Panc1 (cell line): ENCODE results near the gene ASB5. TPM values are rescaled to one million over a fixed set of nuclear protein-coding genes. Genes with fewer than 3 reads are reported as not detected.

Source experiments
- ATAC-seq: fragments of 200-7000 bp; cut with Tn5 transposase; 2 replicates; pipeline ENCODE4 v1.9.1; 2020; ENCODE audit warnings: mild to moderate bottlenecking, moderate library complexity
- BruUV-seq: library from RNA; stranded (reverse); fragments of 400-500 nt; replicated peaks from 2 replicates; lab custom pipeline; 2021; lab: Mats Ljungman, UMichigan
- CTCF ChIA-PET: fragments of 300-600 bp; sonication (Branson Sonifier 250); formaldehyde crosslinking; loops from one replicate; lab custom pipeline; 2022; ENCODE audit warnings: antibody characterized with exemption; lab: Charles Lee
- POLR2A ChIA-PET: fragments of 300-600 bp; sonication (Branson Sonifier 250); formaldehyde crosslinking; loops from one replicate; lab custom pipeline; 2022; ENCODE audit warnings: antibody characterized with exemption; lab: Charles Lee
- DNase-seq: peaks from one replicate; pipeline ENCODE4 v3.0.0-alpha.2; 2010; ENCODE audit warnings: low read depth, low spot score
- H3K27ac ChIP-seq: 2 replicates; pipeline ENCODE4 v1.5.1; 2011; ENCODE audit warnings: mild to moderate bottlenecking, low read length, inconsistent platforms
- H3K27me3 ChIP-seq: fragments of 200-500 bp; sonication (Bioruptor generic); 2 replicates; pipeline ENCODE4 v1.6.0; 2014; ENCODE audit warnings: low read length, inconsistent platforms; ENCODE audit not compliant: control insufficient read depth, insufficient read depth
- H3K36me3 ChIP-seq: fragments of 200-500 bp; sonication (Bioruptor generic); 2 replicates; pipeline ENCODE4 v1.5.1; 2014; ENCODE audit warnings: inconsistent platforms, mild to moderate bottlenecking, low read length, moderate library complexity; ENCODE audit not compliant: control insufficient read depth, insufficient read depth
- H3K4me1 ChIP-seq: 2 replicates; pipeline ENCODE4 v1.5.1; 2011; ENCODE audit warnings: inconsistent platforms, mild to moderate bottlenecking, low read length, moderate library complexity; ENCODE audit not compliant: control insufficient read depth, insufficient read depth
- H3K4me3 ChIP-seq, 2 experiments: 2 replicates each; pipeline ENCODE4 v1.5.1; 2011 to 2012; ENCODE audit warnings: low read depth in 2 of 2, low read length in 2 of 2, mild to moderate bottlenecking in 2 of 2, inconsistent platforms in 1 of 2, moderate library complexity in 1 of 2
- H3K9me3 ChIP-seq: fragments of 200-500 bp; sonication (Bioruptor generic); 2 replicates; pipeline ENCODE4 v1.5.1; 2014; ENCODE audit warnings: low read depth, mild to moderate bottlenecking, inconsistent platforms, low read length, moderate library complexity; ENCODE audit not compliant: control insufficient read depth, insufficient read depth
- POLR2AphosphoS5 ChIP-seq: IDR thresholded peaks from 2 replicates; pipeline ENCODE4 v1.6.1; 2012; ENCODE audit warnings: mild to moderate bottlenecking, low read depth, low read length, moderate library complexity
- SIN3A ChIP-seq: IDR thresholded peaks from 2 replicates; pipeline ENCODE4 v1.6.1; 2012; ENCODE audit warnings: low read depth, mild to moderate bottlenecking, low read length, moderate library complexity, borderline replicate concordance; ENCODE audit not compliant: insufficient read depth
- TCF7L2 ChIP-seq: IDR thresholded peaks from 2 replicates; pipeline ENCODE4 v1.6.1; 2011; ENCODE audit warnings: mild to moderate bottlenecking, low read depth, low read length, inconsistent platforms
- in situ Hi-C: cut with HindIII; loops from 2 replicates; pipeline ENCODE4 v1.10.0; 2016; ENCODE audit warnings: low sequenced_read_pairs, low pct_unique_long_range_greater_than_20kb
- intact Hi-C: fragments of 100-400 bp; cut with micrococcal nuclease; formaldehyde crosslinking; loops from one replicate; pipeline ENCODE4 v1.10.0; 2022; ENCODE audit not compliant: unreplicated experiment
- total RNA-seq: library from RNA; stranded (reverse); gene quantifications from one replicate; pipeline ENCODE4 v1.2.1, GENCODE V29; 2021; ENCODE audit not compliant: unreplicated experiment
- TF ChIP-seq, protein P1 (sequence below), 2 experiments: IDR thresholded peaks; 2 replicates each; pipeline ENCODE4 v1.6.1; 2011 to 2012; ENCODE audit warnings: low read depth in 2 of 2, control low read depth in 1 of 2, low read length in 1 of 2, mild to moderate bottlenecking in 1 of 2, moderate library complexity in 1 of 2; ENCODE audit not compliant: insufficient read depth in 1 of 2
- TF ChIP-seq, protein P2 (sequence below): fragments of 450-650 bp; IDR thresholded peaks from 2 replicates; pipeline ENCODE4 v1.5.1; 2017; ENCODE audit warnings: mild to moderate bottlenecking

ASB5 gene
- total RNA-seq, 1 experiment from 2014 or later = not detected

DNA sequence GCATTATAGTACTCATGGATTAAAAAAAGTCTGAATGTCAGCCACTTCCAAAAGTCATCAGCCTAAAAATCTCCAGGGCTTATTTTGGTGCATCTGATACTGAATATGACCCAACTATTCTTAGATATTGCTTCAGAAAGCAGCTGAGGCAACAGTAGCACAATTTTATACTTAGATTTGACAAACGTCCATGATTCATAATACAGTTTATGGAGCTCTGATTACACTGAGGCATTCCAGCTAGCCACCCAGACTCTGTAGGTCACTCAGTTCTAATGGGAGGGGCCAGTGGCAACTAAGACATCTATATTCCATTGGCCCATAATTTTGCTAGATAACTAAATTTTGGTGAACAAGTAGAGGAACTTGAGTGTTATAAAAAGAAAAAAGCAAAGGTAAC, 84.0 kb downstream of the ASB5 start:
- Histone ChIP-seq H3K27me3 (no peaks in the 10 kb centered on the region), H3K27ac (no peak overlapping the region), H3K36me3 (no peaks in the 10 kb centered on the region), H3K4me1 (no peaks in the 10 kb centered on the region), H3K9me3 (no peaks in the 10 kb centered on the region), H3K4me3 (no peak overlapping the region)
- no peak for ATAC-seq
- POLR2A ChIA-PET = no interaction called here
- in situ Hi-C loops (no loop called here), intact Hi-C loops (no loop called here)
- BruUV-seq = no TSS peak
- DNase-seq = no peak
- CTCF ChIA-PET = no interaction called here
- TF ChIP-seq TCF7L2 = no peak
- no peak for TF ChIP-seq POLR2AphosphoS5
- TF ChIP-seq, protein P1, sequence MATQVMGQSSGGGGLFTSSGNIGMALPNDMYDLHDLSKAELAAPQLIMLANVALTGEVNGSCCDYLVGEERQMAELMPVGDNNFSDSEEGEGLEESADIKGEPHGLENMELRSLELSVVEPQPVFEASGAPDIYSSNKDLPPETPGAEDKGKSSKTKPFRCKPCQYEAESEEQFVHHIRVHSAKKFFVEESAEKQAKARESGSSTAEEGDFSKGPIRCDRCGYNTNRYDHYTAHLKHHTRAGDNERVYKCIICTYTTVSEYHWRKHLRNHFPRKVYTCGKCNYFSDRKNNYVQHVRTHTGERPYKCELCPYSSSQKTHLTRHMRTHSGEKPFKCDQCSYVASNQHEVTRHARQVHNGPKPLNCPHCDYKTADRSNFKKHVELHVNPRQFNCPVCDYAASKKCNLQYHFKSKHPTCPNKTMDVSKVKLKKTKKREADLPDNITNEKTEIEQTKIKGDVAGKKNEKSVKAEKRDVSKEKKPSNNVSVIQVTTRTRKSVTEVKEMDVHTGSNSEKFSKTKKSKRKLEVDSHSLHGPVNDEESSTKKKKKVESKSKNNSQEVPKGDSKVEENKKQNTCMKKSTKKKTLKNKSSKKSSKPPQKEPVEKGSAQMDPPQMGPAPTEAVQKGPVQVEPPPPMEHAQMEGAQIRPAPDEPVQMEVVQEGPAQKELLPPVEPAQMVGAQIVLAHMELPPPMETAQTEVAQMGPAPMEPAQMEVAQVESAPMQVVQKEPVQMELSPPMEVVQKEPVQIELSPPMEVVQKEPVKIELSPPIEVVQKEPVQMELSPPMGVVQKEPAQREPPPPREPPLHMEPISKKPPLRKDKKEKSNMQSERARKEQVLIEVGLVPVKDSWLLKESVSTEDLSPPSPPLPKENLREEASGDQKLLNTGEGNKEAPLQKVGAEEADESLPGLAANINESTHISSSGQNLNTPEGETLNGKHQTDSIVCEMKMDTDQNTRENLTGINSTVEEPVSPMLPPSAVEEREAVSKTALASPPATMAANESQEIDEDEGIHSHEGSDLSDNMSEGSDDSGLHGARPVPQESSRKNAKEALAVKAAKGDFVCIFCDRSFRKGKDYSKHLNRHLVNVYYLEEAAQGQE (IDR thresholded peaks at IDR 0.05; ENCODE audit: insufficient read depth in 1 of 2, low read depth in 2 of 2, low read length in 1 of 2) = no peak
- TF ChIP-seq SIN3A = no peak
- TF ChIP-seq, protein P2, sequence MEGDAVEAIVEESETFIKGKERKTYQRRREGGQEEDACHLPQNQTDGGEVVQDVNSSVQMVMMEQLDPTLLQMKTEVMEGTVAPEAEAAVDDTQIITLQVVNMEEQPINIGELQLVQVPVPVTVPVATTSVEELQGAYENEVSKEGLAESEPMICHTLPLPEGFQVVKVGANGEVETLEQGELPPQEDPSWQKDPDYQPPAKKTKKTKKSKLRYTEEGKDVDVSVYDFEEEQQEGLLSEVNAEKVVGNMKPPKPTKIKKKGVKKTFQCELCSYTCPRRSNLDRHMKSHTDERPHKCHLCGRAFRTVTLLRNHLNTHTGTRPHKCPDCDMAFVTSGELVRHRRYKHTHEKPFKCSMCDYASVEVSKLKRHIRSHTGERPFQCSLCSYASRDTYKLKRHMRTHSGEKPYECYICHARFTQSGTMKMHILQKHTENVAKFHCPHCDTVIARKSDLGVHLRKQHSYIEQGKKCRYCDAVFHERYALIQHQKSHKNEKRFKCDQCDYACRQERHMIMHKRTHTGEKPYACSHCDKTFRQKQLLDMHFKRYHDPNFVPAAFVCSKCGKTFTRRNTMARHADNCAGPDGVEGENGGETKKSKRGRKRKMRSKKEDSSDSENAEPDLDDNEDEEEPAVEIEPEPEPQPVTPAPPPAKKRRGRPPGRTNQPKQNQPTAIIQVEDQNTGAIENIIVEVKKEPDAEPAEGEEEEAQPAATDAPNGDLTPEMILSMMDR = no peak

Other genes starting within 250 kb of the ASB5 start
- gene WDR17, start 203.4 kb downstream of the ASB5 start, total RNA-seq = 4.2 TPM
- not detected for gene SPATA4, start 73.6 kb downstream of the ASB5 start, total RNA-seq
- 78.5 TPM for gene SPCS3, start 50.7 kb upstream of the ASB5 start, total RNA-seq